Muscle layer of colon (tissue), 2 donors: ENCODE data around the gene NHSL1.

Experiments used
- H3K27ac ChIP-seq: one replicate; pipeline ENCODE4 v1.7.0; 2013; ENCODE audit warnings: low read depth, mild to moderate bottlenecking, low read length, moderate library complexity
- H3K27me3 ChIP-seq, 2 donors: one replicate each; pipeline ENCODE4 v1.7.0; 2013; ENCODE audit warnings: low read length in 2 of 2, mild to moderate bottlenecking in 2 of 2; ENCODE audit not compliant: insufficient read depth in 2 of 2, control insufficient read depth in 1 of 2
- H3K36me3 ChIP-seq: one replicate; pipeline ENCODE4 v1.7.0; 2013; ENCODE audit warnings: mild to moderate bottlenecking, low read length; ENCODE audit not compliant: insufficient read depth
- H3K4me1 ChIP-seq: one replicate; pipeline ENCODE4 v1.7.0; 2013; ENCODE audit warnings: mild to moderate bottlenecking, low read length; ENCODE audit not compliant: insufficient read depth
- H3K4me3 ChIP-seq, 2 donors: one replicate each; pipeline ENCODE4 v1.7.0; 2013; ENCODE audit warnings: low read length in 2 of 2, low read depth in 1 of 2, mild to moderate bottlenecking in 1 of 2, moderate library complexity in 1 of 2
- H3K9ac ChIP-seq: one replicate; pipeline ENCODE4 v1.7.0; 2013; ENCODE audit warnings: low read length
- H3K9me3 ChIP-seq: one replicate; pipeline ENCODE4 v1.7.0; 2013; ENCODE audit warnings: mild to moderate bottlenecking, low read length
- donor health status: abdominal sarcoma.
- donor health status: Adenocarcinoma of cecum.

Gene NHSL1

GRCh38 chr6:138403801-138404665 is 95.3 kb downstream of the NHSL1 start, which contains the start of gene HEBP2:
TSS of gene HEBP2 (plus strand) at chr6:138404223. CDS start at chr6:138404496, 273 bp downstream.
- Histone ChIP-seq H3K9ac (peak within 1 kb of the TSS; percentile 94), H3K27me3 (no peaks in the 10 kb centered on the region), H3K9me3 (no peaks in the 10 kb centered on the region), H3K27ac (peak within 1 kb of the TSS; percentile 90), H3K36me3 (peaks cover 21% of the 10 kb centered on the region), H3K4me3 (peak within 1 kb of the TSS; percentile 86 to 87), H3K4me1 (no peaks in the 10 kb centered on the region)

- no peaks in the 10 kb centered on the region for H3K4me1 ChIP-seq
- H3K27ac ChIP-seq = peak overlapping the region; percentile 90
- H3K9me3 ChIP-seq = no peaks in the 10 kb centered on the region
- peak overlapping the region; percentile 94 for H3K9ac ChIP-seq
- peak overlapping the region; percentile 86 to 87 for H3K4me3 ChIP-seq
- H3K27me3 ChIP-seq = no peaks in the 10 kb centered on the region
- peaks cover 16% of the 10 kb centered on the region for H3K36me3 ChIP-seq
Measured at GRCh38 chr6:138403324-138403800, 95.9 kb downstream of the NHSL1 start.

- no peak overlapping the region for H3K9ac ChIP-seq
- H3K36me3 ChIP-seq = peaks cover 15% of the 10 kb centered on the region
- H3K27me3 ChIP-seq = no peaks in the 10 kb centered on the region
- no peaks in the 10 kb centered on the region for H3K4me1 ChIP-seq
- no peaks in the 10 kb centered on the region for H3K9me3 ChIP-seq
- no peak overlapping the region for H3K27ac ChIP-seq
- H3K4me3 ChIP-seq = peak overlapping the region; percentile 86 to 87
Measured at GRCh38 chr6:138402838-138403187, 96.5 kb downstream of the NHSL1 start.

GRCh38 chr6:138401960-138402837 is 97.1 kb downstream of the NHSL1 start:
- H3K4me1 ChIP-seq = no peaks in the 10 kb centered on the region
- no peaks in the 10 kb centered on the region for H3K9me3 ChIP-seq
- H3K4me3 ChIP-seq = no peak overlapping the region
- no peaks in the 10 kb centered on the region for H3K27me3 ChIP-seq
- no peak overlapping the region for H3K9ac ChIP-seq
- peaks cover 15% of the 10 kb centered on the region for H3K36me3 ChIP-seq
- H3K27ac ChIP-seq = no peak overlapping the region

GRCh38 chr6:138400326-138400725 is 99.0 kb downstream of the NHSL1 start:
- no peaks in the 10 kb centered on the region for H3K36me3 ChIP-seq
- no peak overlapping the region for H3K27ac ChIP-seq
- H3K27me3 ChIP-seq = no peaks in the 10 kb centered on the region
- H3K4me1 ChIP-seq = no peaks in the 10 kb centered on the region
- no peaks in the 10 kb centered on the region for H3K9me3 ChIP-seq
- no peak overlapping the region for H3K9ac ChIP-seq
- no peak overlapping the region for H3K4me3 ChIP-seq

- no peaks in the 10 kb centered on the region for H3K27me3 ChIP-seq
- no peaks in the 10 kb centered on the region for H3K9me3 ChIP-seq
- no peaks in the 10 kb centered on the region for H3K4me1 ChIP-seq
- no peaks in the 10 kb centered on the region for H3K36me3 ChIP-seq
- no peak overlapping the region for H3K27ac ChIP-seq
- H3K4me3 ChIP-seq = no peak overlapping the region
- no peak overlapping the region for H3K9ac ChIP-seq
Measured at GRCh38 chr6:138397128-138398122, 101.9 kb downstream of the NHSL1 start.

- Histone ChIP-seq H3K9me3 (no peaks in the 10 kb centered on the region), H3K36me3 (no peaks in the 10 kb centered on the region), H3K27me3 (no peaks in the 10 kb centered on the region), H3K27ac (no peak overlapping the region), H3K4me1 (no peaks in the 10 kb centered on the region), H3K4me3 (no peak overlapping the region), H3K9ac (no peak overlapping the region)
Measured at GRCh38 chr6:138396709-138397108, 102.6 kb downstream of the NHSL1 start.

- Histone ChIP-seq H3K9ac (no peak overlapping the region), H3K36me3 (no peaks in the 10 kb centered on the region), H3K4me1 (no peaks in the 10 kb centered on the region), H3K27me3 (no peaks in the 10 kb centered on the region), H3K9me3 (no peaks in the 10 kb centered on the region), H3K27ac (no peak overlapping the region), H3K4me3 (no peak overlapping the region)
Measured at GRCh38 chr6:138393871-138394783, 105.2 kb downstream of the NHSL1 start.

GRCh38 chr6:138389551-138389950 is 109.7 kb downstream of the NHSL1 start:
- no peak overlapping the region for H3K27ac ChIP-seq
- no peak overlapping the region for H3K9ac ChIP-seq
- no peaks in the 10 kb centered on the region for H3K27me3 ChIP-seq
- H3K36me3 ChIP-seq = no peaks in the 10 kb centered on the region
- no peak overlapping the region for H3K4me3 ChIP-seq
- H3K9me3 ChIP-seq = no peaks in the 10 kb centered on the region
- H3K4me1 ChIP-seq = no peaks in the 10 kb centered on the region
